ENCODE measurements around the gene PITPNM2. TPM values are rescaled to one million over a fixed set of nuclear protein-coding genes. Genes with fewer than 3 reads are reported as not detected.

The PITPNM2 gene
- total RNA-seq, 3 donors from 2014 or later, result 2.3 to 7.5 (median 2.4) TPM

GRCh38 chr12:123129621-123130020 is 21.3 kb downstream of the PITPNM2 start:
- TF ChIP-seq POLR2A (IDR thresholded peaks at IDR 0.05) (no peak), POLR2AphosphoS5 (IDR thresholded peaks at IDR 0.05) (no peak), CTCF (IDR thresholded peaks at IDR 0.05) (no peak)
- intact Hi-C loops (cut with DNase I; ENCODE audit: low total_unique reads), result no loop called here
- no peaks in the 10 kb centered on the region for H3K27me3 ChIP-seq
- H3K27ac ChIP-seq, result no peak overlapping the region
- H3K36me3 ChIP-seq, result no peaks in the 10 kb centered on the region
- no peaks in the 10 kb centered on the region for H3K9me3 ChIP-seq
- H3K4me1 ChIP-seq, result peaks cover 7 to 10% of the 10 kb centered on the region in 2 donors
- no peak overlapping the region for H3K4me3 ChIP-seq
- DNase-seq (ENCODE audit: low spot score in 2 of 2), result no peak

- intact Hi-C loops (cut with DNase I; ENCODE audit: low total_unique reads), result no loop called here
- H3K4me1 ChIP-seq, result peaks cover 7 to 8% of the 10 kb centered on the region in 2 donors
Measured at GRCh38 chr12:123127182-123127495, 23.8 kb downstream of the PITPNM2 start.

GRCh38 chr12:123126294-123127181 is 24.4 kb downstream of the PITPNM2 start:
- no peak overlapping the region for H3K4me3 ChIP-seq
- no peak for DNase-seq (ENCODE audit: low spot score in 2 of 2)
- TF ChIP-seq POLR2A (IDR thresholded peaks at IDR 0.05), result no peak
- no peak for TF ChIP-seq POLR2AphosphoS5 (IDR thresholded peaks at IDR 0.05)
- TF ChIP-seq CTCF (IDR thresholded peaks at IDR 0.05), result no peak
- intact Hi-C loops (cut with DNase I; ENCODE audit: low total_unique reads), result no loop called here
- no peaks in the 10 kb centered on the region for H3K36me3 ChIP-seq
- H3K4me1 ChIP-seq, result peaks cover 2% of the 10 kb centered on the region in 2 donors
- no peaks in the 10 kb centered on the region for H3K27me3 ChIP-seq
- H3K9me3 ChIP-seq, result no peaks in the 10 kb centered on the region
- no peak overlapping the region for H3K27ac ChIP-seq

More at GRCh38 chr12:123127182-123127495, 23.8 kb downstream of the PITPNM2 start:
- Histone ChIP-seq H3K36me3 (no peaks in the 10 kb centered on the region), H3K27me3 (no peaks in the 10 kb centered on the region), H3K27ac (no peak overlapping the region), H3K4me3 (no peak overlapping the region), H3K9me3 (no peaks in the 10 kb centered on the region)
- DNase-seq (ENCODE audit: low spot score in 2 of 2), result no peak
- TF ChIP-seq POLR2AphosphoS5 (IDR thresholded peaks at IDR 0.05), result no peak
- TF ChIP-seq CTCF (IDR thresholded peaks at IDR 0.05), result no peak
- TF ChIP-seq POLR2A (IDR thresholded peaks at IDR 0.05), result no peak

GRCh38 chr12:123122626-123123025 is 28.3 kb downstream of the PITPNM2 start:
- no peaks in the 10 kb centered on the region for H3K9me3 ChIP-seq
- no peaks in the 10 kb centered on the region for H3K27me3 ChIP-seq
- no peaks in the 10 kb centered on the region for H3K4me1 ChIP-seq
- no peak for TF ChIP-seq CTCF (IDR thresholded peaks at IDR 0.05)
- intact Hi-C loops (cut with DNase I; ENCODE audit: low total_unique reads), result no loop called here
- DNase-seq (ENCODE audit: low spot score in 2 of 2), result no peak
- H3K27ac ChIP-seq, result no peak overlapping the region
- H3K36me3 ChIP-seq, result no peaks in the 10 kb centered on the region
- H3K4me3 ChIP-seq, result no peak overlapping the region

GRCh38 chr12:123121670-123122069 is 29.2 kb downstream of the PITPNM2 start:
- H3K36me3 ChIP-seq, result no peaks in the 10 kb centered on the region
- H3K4me3 ChIP-seq, result no peak overlapping the region
- DNase-seq (ENCODE audit: low spot score in 2 of 2), result no peak
- intact Hi-C loops (cut with DNase I; ENCODE audit: low total_unique reads), result no loop called here
- no peak overlapping the region for H3K27ac ChIP-seq
- H3K27me3 ChIP-seq, result no peaks in the 10 kb centered on the region
- TF ChIP-seq POLR2AphosphoS5 (IDR thresholded peaks at IDR 0.05), result no peak
- no peak for TF ChIP-seq POLR2A (IDR thresholded peaks at IDR 0.05)
- no peak for TF ChIP-seq CTCF (IDR thresholded peaks at IDR 0.05)
- no peaks in the 10 kb centered on the region for H3K9me3 ChIP-seq
- no peaks in the 10 kb centered on the region for H3K4me1 ChIP-seq
